Effector CD8-positive, alpha-beta T cell (primary cell): ENCODE measurements around the gene SNCB.

Source experiments
- DNase-seq: peaks from one replicate; lab custom pipeline; 2025; lab: John Stamatoyannopoulos, UW

Gene SNCB

GRCh38 chr5:176660860-176661641, 30.7 kb upstream of the SNCB start:
- peak; percentile 65 for DNase-seq

- no peak for DNase-seq
Observed at GRCh38 chr5:176660530-176660859, 30.2 kb upstream of the SNCB start.

GRCh38 chr5:176659860-176660461, 29.6 kb upstream of the SNCB start:
- no peak for DNase-seq

GRCh38 chr5:176659512-176659839, 29.1 kb upstream of the SNCB start:
- DNase-seq = no peak

- no peak for DNase-seq
Observed at GRCh38 chr5:176658817-176659511, 28.6 kb upstream of the SNCB start.

- DNase-seq = peak; percentile 35
Observed at GRCh38 chr5:176658007-176658599, 27.8 kb upstream of the SNCB start.

GRCh38 chr5:176656467-176656990, 26.2 kb upstream of the SNCB start:
- DNase-seq = no peak

- DNase-seq = no peak
Observed at GRCh38 chr5:176654856-176655255, 24.5 kb upstream of the SNCB start.

- DNase-seq = no peak
Observed at GRCh38 chr5:176653401-176654385, 23.4 kb upstream of the SNCB start.

GRCh38 chr5:176652136-176652535, 21.8 kb upstream of the SNCB start:
- DNase-seq = no peak

- DNase-seq = no peak
Observed at GRCh38 chr5:176651472-176651980, 21.2 kb upstream of the SNCB start.

GRCh38 chr5:176650354-176650884, 20.1 kb upstream of the SNCB start:
- no peak for DNase-seq

GRCh38 chr5:176648474-176649194, 18.3 kb upstream of the SNCB start:
- no peak for DNase-seq

GRCh38 chr5:176647843-176648473, 17.6 kb upstream of the SNCB start:
- peak; percentile 16 for DNase-seq

- peak; percentile 96 for DNase-seq
Observed at GRCh38 chr5:176647030-176647842, 16.9 kb upstream of the SNCB start, which contains the start of gene TSPAN17. Gene TSPAN17 (plus strand): TSS chr5:176647484. CDS start chr5:176647616, 132 bp downstream.

- no peak for DNase-seq
Observed at GRCh38 chr5:176646707-176647029, 16.3 kb upstream of the SNCB start.

GRCh38 chr5:176646049-176646706, 15.8 kb upstream of the SNCB start:
- DNase-seq = no peak
